Measurements from ENCODE around the gene CHRDL2. TPM values are rescaled to one million over a fixed set of nuclear protein-coding genes. Genes with fewer than 3 reads are reported as not detected.

The CHRDL2 gene
- total RNA-seq, 1 donor from 2014 or later: not detected

DNA sequence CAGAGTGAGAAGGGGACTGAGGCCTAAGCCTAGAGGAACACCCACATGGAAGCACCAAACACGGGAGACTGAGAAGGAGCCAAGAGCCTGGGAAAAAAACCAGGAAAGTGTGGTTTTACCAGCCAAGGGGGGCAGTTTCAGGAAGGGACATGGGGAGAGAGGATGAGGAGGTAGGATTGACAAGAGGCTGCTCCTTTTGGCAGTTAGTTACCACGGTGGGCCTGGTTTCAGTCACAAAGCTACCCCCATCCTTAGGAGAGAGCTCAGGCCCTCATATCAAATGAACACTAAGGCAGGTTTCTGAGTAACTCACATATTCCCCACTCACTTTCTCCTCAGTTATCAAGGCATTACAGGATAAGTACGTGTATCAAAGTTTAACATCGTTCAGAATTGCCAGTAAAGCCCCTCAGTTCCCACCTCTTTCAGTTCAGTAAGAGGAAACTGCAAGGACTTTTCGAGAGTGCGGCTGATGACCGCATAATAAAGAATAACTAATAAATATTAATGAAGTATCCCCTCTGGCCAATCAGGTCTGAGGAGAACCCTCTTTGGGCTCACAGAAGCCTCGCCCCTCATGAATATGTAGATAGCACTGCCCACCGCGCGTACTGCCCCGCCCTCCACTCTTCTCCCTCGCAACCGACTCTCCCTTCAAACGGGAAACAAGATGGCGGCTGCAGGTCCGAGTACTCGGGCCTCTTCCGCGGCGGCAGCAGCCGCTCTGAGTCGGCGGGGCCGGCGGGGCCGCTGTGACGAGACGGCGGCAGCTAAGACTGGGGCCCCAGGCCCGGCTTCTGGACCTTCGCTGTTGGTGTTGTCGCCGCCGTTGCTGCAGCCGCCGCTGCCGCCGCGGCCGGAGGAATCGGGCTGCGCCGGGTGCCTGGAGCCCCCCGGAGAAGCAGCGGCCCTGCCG, 17.2 kb upstream of the CHRDL2 start, which contains the start of gene RNF169:
Gene RNF169, plus strand, starts transcription at position 639 of the 916 bp plus-strand sequence. Its CDS starts 32 bp downstream, at position 671.
- H3K36me3 Mint-ChIP-seq (ENCODE audit: unreplicated experiment): no peaks in the 10 kb centered on the region
- H3K27me3 Mint-ChIP-seq (ENCODE audit: unreplicated experiment): peaks cover 6% of the 10 kb centered on the region
- TF ChIP-seq, protein P1, sequence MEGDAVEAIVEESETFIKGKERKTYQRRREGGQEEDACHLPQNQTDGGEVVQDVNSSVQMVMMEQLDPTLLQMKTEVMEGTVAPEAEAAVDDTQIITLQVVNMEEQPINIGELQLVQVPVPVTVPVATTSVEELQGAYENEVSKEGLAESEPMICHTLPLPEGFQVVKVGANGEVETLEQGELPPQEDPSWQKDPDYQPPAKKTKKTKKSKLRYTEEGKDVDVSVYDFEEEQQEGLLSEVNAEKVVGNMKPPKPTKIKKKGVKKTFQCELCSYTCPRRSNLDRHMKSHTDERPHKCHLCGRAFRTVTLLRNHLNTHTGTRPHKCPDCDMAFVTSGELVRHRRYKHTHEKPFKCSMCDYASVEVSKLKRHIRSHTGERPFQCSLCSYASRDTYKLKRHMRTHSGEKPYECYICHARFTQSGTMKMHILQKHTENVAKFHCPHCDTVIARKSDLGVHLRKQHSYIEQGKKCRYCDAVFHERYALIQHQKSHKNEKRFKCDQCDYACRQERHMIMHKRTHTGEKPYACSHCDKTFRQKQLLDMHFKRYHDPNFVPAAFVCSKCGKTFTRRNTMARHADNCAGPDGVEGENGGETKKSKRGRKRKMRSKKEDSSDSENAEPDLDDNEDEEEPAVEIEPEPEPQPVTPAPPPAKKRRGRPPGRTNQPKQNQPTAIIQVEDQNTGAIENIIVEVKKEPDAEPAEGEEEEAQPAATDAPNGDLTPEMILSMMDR (IDR thresholded peaks at IDR 0.05; ENCODE audit: partially characterized antibody, unreplicated experiment): no peak

DNA sequence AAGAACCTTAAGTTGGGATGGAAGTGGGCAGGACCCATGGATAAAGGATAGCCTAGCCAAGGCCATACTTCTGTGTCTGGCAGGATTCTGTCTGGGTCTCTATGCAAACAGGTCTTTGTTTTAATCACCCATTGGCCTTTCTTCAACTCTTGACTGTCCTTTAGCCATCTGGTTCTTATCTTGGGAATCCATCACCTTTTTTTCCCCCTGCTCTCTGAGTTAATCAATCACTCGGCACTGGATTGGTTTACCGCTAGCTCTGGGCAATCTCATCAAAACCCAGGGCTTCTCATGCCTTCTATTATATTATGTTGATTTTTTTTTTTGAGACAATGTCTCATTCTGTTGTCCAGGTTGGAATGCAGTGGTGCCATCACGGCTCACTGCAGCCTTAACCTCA, 15.6 kb upstream of the CHRDL2 start:
- no peak for DNase-seq
- Mint-ChIP-seq H3K27me3 (ENCODE audit: unreplicated experiment) (peaks cover 6% of the 10 kb centered on the region), H3K9me3 (ENCODE audit: unreplicated experiment) (peaks cover 3% of the 10 kb centered on the region), H3K4me1 (ENCODE audit: low read depth, unreplicated experiment) (peaks cover 9% of the 10 kb centered on the region), H3K36me3 (ENCODE audit: unreplicated experiment) (no peaks in the 10 kb centered on the region), H3K27ac (ENCODE audit: unreplicated experiment) (no peak overlapping the region), H3K4me3 (ENCODE audit: unreplicated experiment) (no peak overlapping the region)
- TF ChIP-seq, protein P1 (IDR thresholded peaks at IDR 0.05; ENCODE audit: partially characterized antibody, unreplicated experiment): no peak

More for the DNA sequence above, 17.2 kb upstream of the CHRDL2 start, which contains the start of gene RNF169:
- Mint-ChIP-seq H3K4me3 (ENCODE audit: unreplicated experiment) (peak within 1 kb of the TSS; percentile 92), H3K27ac (ENCODE audit: unreplicated experiment) (peak within 1 kb of the TSS; percentile 77), H3K4me1 (ENCODE audit: low read depth, unreplicated experiment) (peaks cover 9% of the 10 kb centered on the region), H3K9me3 (ENCODE audit: unreplicated experiment) (peaks cover 2% of the 10 kb centered on the region)
- DNase-seq: peak; percentile 91

DNA sequence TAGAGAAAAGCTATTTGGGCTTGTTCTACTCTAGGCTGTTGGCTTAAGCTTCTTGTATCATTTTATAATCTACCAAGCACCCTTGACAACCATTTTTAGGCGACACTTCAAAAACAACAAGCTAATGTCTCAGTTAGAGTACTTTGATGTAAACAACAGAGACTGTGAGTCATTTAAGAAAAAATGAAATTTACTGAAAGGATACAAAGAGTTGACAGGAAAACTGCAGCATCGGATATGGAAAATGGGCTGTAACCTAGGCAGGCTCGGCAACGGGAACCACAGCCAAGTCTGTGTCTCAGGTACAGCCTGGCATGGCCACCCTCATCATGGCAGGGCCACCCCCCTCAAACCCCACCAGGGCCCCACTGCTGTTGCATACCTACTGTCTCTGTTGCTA, 13.1 kb upstream of the CHRDL2 start:
- peaks cover 5% of the 10 kb centered on the region for H3K4me1 Mint-ChIP-seq (ENCODE audit: low read depth, unreplicated experiment)
- H3K27ac Mint-ChIP-seq (ENCODE audit: unreplicated experiment): no peak overlapping the region
- H3K27me3 Mint-ChIP-seq (ENCODE audit: unreplicated experiment): peaks cover 8% of the 10 kb centered on the region
- no peaks in the 10 kb centered on the region for H3K36me3 Mint-ChIP-seq (ENCODE audit: unreplicated experiment)
- TF ChIP-seq, protein P1 (IDR thresholded peaks at IDR 0.05; ENCODE audit: partially characterized antibody, unreplicated experiment): no peak
- H3K9me3 Mint-ChIP-seq (ENCODE audit: unreplicated experiment): peaks cover 3% of the 10 kb centered on the region
- DNase-seq: no peak
- no peak overlapping the region for H3K4me3 Mint-ChIP-seq (ENCODE audit: unreplicated experiment)

DNA sequence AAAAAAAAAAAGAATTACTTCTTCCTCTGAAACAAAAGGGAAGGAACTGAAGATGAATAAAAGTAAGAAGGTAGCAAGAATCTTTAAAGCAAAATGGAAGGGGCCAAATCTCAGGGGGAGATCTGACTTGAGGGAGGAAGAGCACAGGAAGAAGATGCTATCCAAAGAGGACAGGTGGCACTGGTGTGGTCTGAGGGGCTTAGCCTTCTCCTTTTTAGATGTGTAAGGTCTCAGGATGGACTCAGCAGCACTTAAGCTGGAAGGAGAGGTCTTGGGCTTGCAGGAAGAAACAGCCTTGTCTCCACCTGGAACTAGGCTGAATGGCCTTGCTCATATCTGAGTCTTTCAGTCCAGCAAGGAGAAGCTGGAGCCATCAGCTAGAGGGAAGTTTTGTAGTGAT, 12.4 kb upstream of the CHRDL2 start:
- no peaks in the 10 kb centered on the region for H3K36me3 Mint-ChIP-seq (ENCODE audit: unreplicated experiment)
- no peak overlapping the region for H3K27ac Mint-ChIP-seq (ENCODE audit: unreplicated experiment)
- no peak for DNase-seq
- TF ChIP-seq, protein P1 (IDR thresholded peaks at IDR 0.05; ENCODE audit: partially characterized antibody, unreplicated experiment): no peak
- H3K9me3 Mint-ChIP-seq (ENCODE audit: unreplicated experiment): peaks cover 3% of the 10 kb centered on the region
- peaks cover 5% of the 10 kb centered on the region for H3K4me1 Mint-ChIP-seq (ENCODE audit: low read depth, unreplicated experiment)
- H3K27me3 Mint-ChIP-seq (ENCODE audit: unreplicated experiment): peaks cover 8% of the 10 kb centered on the region
- H3K4me3 Mint-ChIP-seq (ENCODE audit: unreplicated experiment): no peak overlapping the region

DNA sequence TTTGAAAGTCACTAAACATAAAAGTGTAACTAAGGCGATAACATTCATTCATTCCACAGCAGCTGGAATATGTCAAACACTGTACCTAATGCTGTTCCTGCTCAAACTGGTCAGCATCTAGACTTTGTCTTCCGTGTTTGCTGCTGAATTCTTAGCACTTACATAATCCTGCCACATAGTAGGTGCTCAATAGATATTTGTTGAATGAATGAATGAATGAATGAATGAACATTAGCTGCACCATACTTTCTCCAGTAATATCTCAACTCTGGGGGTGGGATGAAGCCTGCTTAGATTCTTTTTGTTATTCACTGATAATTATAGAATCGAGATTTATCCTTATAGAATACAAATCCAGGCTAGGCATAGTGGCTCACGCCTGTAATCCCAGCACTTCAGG, 10.8 kb upstream of the CHRDL2 start:
- no peaks in the 10 kb centered on the region for H3K4me1 Mint-ChIP-seq (ENCODE audit: low read depth, unreplicated experiment)
- TF ChIP-seq, protein P1 (IDR thresholded peaks at IDR 0.05; ENCODE audit: partially characterized antibody, unreplicated experiment): no peak
- no peak for DNase-seq
- peaks cover 1% of the 10 kb centered on the region for H3K9me3 Mint-ChIP-seq (ENCODE audit: unreplicated experiment)
- no peaks in the 10 kb centered on the region for H3K36me3 Mint-ChIP-seq (ENCODE audit: unreplicated experiment)
- H3K27me3 Mint-ChIP-seq (ENCODE audit: unreplicated experiment): peaks cover 2% of the 10 kb centered on the region
- no peak overlapping the region for H3K27ac Mint-ChIP-seq (ENCODE audit: unreplicated experiment)
- no peak overlapping the region for H3K4me3 Mint-ChIP-seq (ENCODE audit: unreplicated experiment)
